ENCODE measurements around the gene PLD1.

The PLD1 gene

GRCh38 chr3:171671709-171672108, 138.6 kb downstream of the PLD1 start:
- H3K27me3 ChIP-seq (ENCODE audit: insufficient read depth, low read depth, severe bottlenecking), result no peaks in the 10 kb centered on the region
- H3K36me3 ChIP-seq, result no peaks in the 10 kb centered on the region
- no peak overlapping the region for H3K27ac ChIP-seq
- H3K4me3 ChIP-seq (ENCODE audit: low read depth, low read length), result no peak overlapping the region
- no peak for DNase-seq
- no peaks in the 10 kb centered on the region for H3K9me3 ChIP-seq (ENCODE audit: severe bottlenecking)
- no peak for TF ChIP-seq CTCF (IDR thresholded peaks at IDR 0.05; ENCODE audit: low read depth, low read length)

GRCh38 chr3:171666516-171666915, 143.8 kb downstream of the PLD1 start:
- H3K4me3 ChIP-seq (ENCODE audit: low read depth, low read length), result no peak overlapping the region
- no peaks in the 10 kb centered on the region for H3K9me3 ChIP-seq (ENCODE audit: severe bottlenecking)
- TF ChIP-seq CTCF (IDR thresholded peaks at IDR 0.05; ENCODE audit: low read depth, low read length), result no peak
- no peak for DNase-seq
- H3K27ac ChIP-seq, result no peak overlapping the region
- no peaks in the 10 kb centered on the region for H3K27me3 ChIP-seq (ENCODE audit: insufficient read depth, low read depth, severe bottlenecking)
- H3K36me3 ChIP-seq, result no peaks in the 10 kb centered on the region

DNA sequence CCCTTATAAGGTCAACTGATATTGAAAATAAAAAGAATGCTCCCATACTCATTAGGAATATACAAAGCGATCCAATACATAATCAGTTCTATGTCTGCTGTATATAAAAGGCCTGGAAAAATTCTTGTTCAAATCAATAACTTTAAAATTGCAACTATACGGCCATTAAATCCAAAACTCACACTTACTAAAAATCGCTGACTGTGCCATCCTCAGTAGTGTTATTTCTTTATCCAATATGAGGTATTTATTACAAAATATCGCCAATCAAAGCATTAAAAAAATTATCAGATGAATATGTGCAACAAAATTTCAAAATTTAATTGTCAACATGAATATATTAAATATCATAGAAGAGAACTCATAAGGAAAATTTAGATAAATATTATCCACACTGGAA, 146.5 kb downstream of the PLD1 start:
- Histone ChIP-seq H3K27ac (no peak overlapping the region), H3K9me3 (ENCODE audit: severe bottlenecking) (no peaks in the 10 kb centered on the region), H3K4me3 (ENCODE audit: low read depth, low read length) (no peak overlapping the region), H3K36me3 (no peaks in the 10 kb centered on the region), H3K27me3 (ENCODE audit: insufficient read depth, low read depth, severe bottlenecking) (no peaks in the 10 kb centered on the region)
- no peak for TF ChIP-seq CTCF (IDR thresholded peaks at IDR 0.05; ENCODE audit: low read depth, low read length)
- no peak for DNase-seq

DNA sequence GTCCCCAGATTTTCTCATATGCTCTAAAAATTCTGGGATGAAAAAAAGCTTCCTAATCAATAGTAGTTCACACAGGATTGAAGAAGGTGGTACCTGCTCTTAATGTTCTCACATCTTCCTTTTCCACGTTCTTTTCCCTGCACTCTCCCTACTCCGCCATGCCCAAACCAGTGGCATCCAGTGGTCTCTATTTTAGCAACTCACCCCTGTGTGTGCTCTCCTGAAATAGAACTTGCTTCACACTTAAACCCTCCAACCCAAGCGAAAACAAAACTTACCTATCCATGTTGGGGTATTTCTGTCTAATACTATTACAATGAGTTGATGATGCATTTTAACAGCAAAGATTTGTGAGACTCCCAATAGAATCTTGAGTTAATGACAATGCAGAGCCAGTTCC, 148.8 kb downstream of the PLD1 start:
- Histone ChIP-seq H3K27ac (no peak overlapping the region), H3K27me3 (ENCODE audit: insufficient read depth, low read depth, severe bottlenecking) (no peaks in the 10 kb centered on the region), H3K9me3 (ENCODE audit: severe bottlenecking) (no peaks in the 10 kb centered on the region), H3K4me3 (ENCODE audit: low read depth, low read length) (no peak overlapping the region), H3K36me3 (no peaks in the 10 kb centered on the region)
- TF ChIP-seq CTCF (IDR thresholded peaks at IDR 0.05; ENCODE audit: low read depth, low read length), result no peak
- no peak for DNase-seq

- no peak for DNase-seq
- Histone ChIP-seq H3K4me3 (ENCODE audit: low read depth, low read length) (no peak overlapping the region), H3K27me3 (ENCODE audit: insufficient read depth, low read depth, severe bottlenecking) (no peaks in the 10 kb centered on the region), H3K27ac (no peak overlapping the region), H3K9me3 (ENCODE audit: severe bottlenecking) (no peaks in the 10 kb centered on the region), H3K36me3 (no peaks in the 10 kb centered on the region)
- TF ChIP-seq CTCF (IDR thresholded peaks at IDR 0.05; ENCODE audit: low read depth, low read length), result no peak
These were observed 150.1 kb downstream of the PLD1 start for GRCh38 chr3:171660188-171660587.

- Histone ChIP-seq H3K27me3 (ENCODE audit: insufficient read depth, low read depth, severe bottlenecking) (no peaks in the 10 kb centered on the region), H3K9me3 (ENCODE audit: severe bottlenecking) (no peaks in the 10 kb centered on the region), H3K4me3 (ENCODE audit: low read depth, low read length) (no peak overlapping the region), H3K36me3 (no peaks in the 10 kb centered on the region), H3K27ac (no peak overlapping the region)
- no peak for TF ChIP-seq CTCF (IDR thresholded peaks at IDR 0.05; ENCODE audit: low read depth, low read length)
- no peak for DNase-seq
These were observed 151.4 kb downstream of the PLD1 start for GRCh38 chr3:171658841-171659240.

Measured in WERI-Rb-1 (cell line).